A549 (cell line): ENCODE data around the gene PRDM15. TPM values are rescaled to one million over a fixed set of nuclear protein-coding genes. Genes with fewer than 3 reads are reported as not detected.

Source experiments
- ATAC-seq, 2 experiments: fragments of 200-7000 bp in 1 of 2; fragments of >200 bp in 1 of 2; cut with Nextera tagmentation in 1 of 2; cut with Tn5 transposase in 1 of 2; 3 replicates each; pipeline versions ENCODE4 v1.8.0 to v1.9.1; 2018 to 2020; ENCODE audit warnings: mild to moderate bottlenecking in 1 of 2, moderate library complexity in 1 of 2
- CTCF ChIA-PET: fragments of 300-600 bp; sonication (Branson Sonifier 250); formaldehyde crosslinking; extraction: SDS; loops from one replicate; lab custom pipeline; 2021; ENCODE audit warnings: antibody characterized with exemption, inconsistent platforms; lab: Yijun Ruan, JAX
- POLR2A ChIA-PET: fragments of 350-600 bp; formaldehyde crosslinking; extraction: SDS; loops from one replicate; lab custom pipeline; 2021; ENCODE audit warnings: antibody characterized with exemption, inconsistent platforms; lab: Yijun Ruan, JAX
- DNase-seq, 2 experiments: peaks; one replicate each; pipeline versions ENCODE4 v3.0.0 to v3.0.0-alpha.2; 2011 to 2016; ENCODE audit warnings: low read depth in 1 of 2, low spot score in 1 of 2
- FAIRE-seq: peaks from 2 replicates; lab custom pipeline; 2011; peaks lifted over from hg19 to GRCh38; lab: Jason Lieb, UNC
- H3K27ac ChIP-seq, 2 experiments: fragments of >200 bp; sonication (Bioruptor Twin); formaldehyde crosslinking; 3 replicates each; pipeline ENCODE4 v1.5.1; 2016 to 2017
- H3K4me1 ChIP-seq: fragments of >200 bp; sonication (Bioruptor Twin); formaldehyde crosslinking; 3 replicates; pipeline ENCODE4 v1.6.1; 2016
- H3K4me2 ChIP-seq: fragments of >200 bp; sonication (Bioruptor Twin); formaldehyde crosslinking; 3 replicates; pipeline ENCODE4 v1.6.1; 2016
- H3K4me3 ChIP-seq: fragments of >200 bp; sonication (Bioruptor Twin); formaldehyde crosslinking; 3 replicates; pipeline ENCODE4 v1.5.1; 2016
- H3K9me3 ChIP-seq: fragments of >200 bp; sonication (Bioruptor Twin); formaldehyde crosslinking; 3 replicates; pipeline ENCODE4 v1.6.1; 2016
- EHMT2 ChIP-seq: fragments of 200-600 bp; sonication (generic); IDR thresholded peaks from 2 replicates; pipeline ENCODE4 v1.6.1; 2016; ENCODE audit warnings: antibody characterized with exemption, low read depth, mild to moderate bottlenecking, moderate library complexity
- FOSB ChIP-seq: fragments of 250-450 bp; sonication (Bioruptor Pico); IDR thresholded peaks from 2 replicates; pipeline ENCODE4 v1.5.0; 2020; ENCODE audit warnings: mild to moderate bottlenecking, moderate library complexity
- FOSL2 ChIP-seq, 2 experiments: fragments of 450-650 bp in 1 of 2; fragments of >200 bp in 1 of 2; sonication (Bioruptor Twin) in 1 of 2; formaldehyde crosslinking; IDR thresholded peaks; 2 replicates each; pipeline versions ENCODE4 v1.5.0 to v1.6.1; 2016 to 2020; ENCODE audit warnings: mild to moderate bottlenecking in 1 of 2, moderate library complexity in 1 of 2
- JUN ChIP-seq, 2 experiments: fragments of >200 bp; sonication (Bioruptor Twin); formaldehyde crosslinking; IDR thresholded peaks; 2 replicates in 1 of 2; 3 replicates in 1 of 2; pipeline ENCODE4 v1.6.1; 2016 to 2017
- KDM1A ChIP-seq: fragments of 200-600 bp; sonication (generic); IDR thresholded peaks from 2 replicates; pipeline ENCODE4 v1.6.1; 2016; ENCODE audit warnings: low read depth, mild to moderate bottlenecking
- KDM5A ChIP-seq: fragments of 200-600 bp; sonication (generic); IDR thresholded peaks from 2 replicates; pipeline ENCODE4 v1.6.1; 2016; ENCODE audit warnings: antibody characterized with exemption, mild to moderate bottlenecking
- MYC ChIP-seq: IDR thresholded peaks from 2 replicates; pipeline ENCODE4 v1.6.1; 2012; ENCODE audit warnings: mild to moderate bottlenecking, inconsistent platforms, low read length, improper control_type of control experiment, borderline replicate concordance
- NFE2L2 ChIP-seq: fragments of 150-350 bp; conservative IDR thresholded peaks from 2 replicates; pipeline ENCODE4 v1.6.1; 2014; ENCODE audit warnings: low read length
- NPAS2 ChIP-seq: fragments of 250-450 bp; sonication (Bioruptor Pico); IDR thresholded peaks from 2 replicates; pipeline ENCODE4 v1.8.0; 2022; ENCODE audit warnings: mild to moderate bottlenecking, moderate library complexity, borderline replicate concordance
- POLR2A ChIP-seq: IDR thresholded peaks from 2 replicates; pipeline ENCODE4 v1.6.1; 2012; ENCODE audit warnings: mild to moderate bottlenecking, low read length
- RNF2 ChIP-seq: fragments of 200-600 bp; sonication (generic); IDR thresholded peaks from 2 replicates; pipeline ENCODE4 v1.6.1; 2016; ENCODE audit warnings: low read depth, mild to moderate bottlenecking, antibody characterized with exemption, moderate library complexity, borderline replicate concordance
- SMC3 ChIP-seq: fragments of >200 bp; sonication (Bioruptor Twin); formaldehyde crosslinking; IDR thresholded peaks from 3 replicates; pipeline ENCODE4 v1.6.1; 2018; ENCODE audit warnings: inconsistent platforms
- TFCP2L1 ChIP-seq: fragments of 250-450 bp; sonication (Bioruptor Pico); IDR thresholded peaks from 2 replicates; pipeline ENCODE4 v1.5.0; 2021; ENCODE audit warnings: mild to moderate bottlenecking
- WGBS: methylation state at CpG from one replicate; pipeline ENCODE4 v1.1.6; 2017; ENCODE audit errors: missing lambda C conversion rate; 5-methylcytosine and 5-hydroxymethylcytosine counted together
- polyA plus RNA-seq, 4 experiments: library from polyadenylated mRNA; depleted of rRNA in 3 of 4; stranded (reverse); fragments of >200 nt; fragmentation: RNase III in 1 of 4; extraction: RNeasy Plus Mini Kit Qiagen cat#74134 plus additional on column Dnase treatment in 1 of 4; gene quantifications; 2 replicates in 3 of 4; 3 replicates in 1 of 4; pipeline ENCODE4 v1.2.3, GENCODE V29; 2011 to 2017
- TF ChIP-seq, protein P1 (sequence below): IDR thresholded peaks from 2 replicates; pipeline ENCODE4 v1.6.1; 2012
- TF ChIP-seq, protein P2 (sequence below): fragments of >200 bp; sonication (Bioruptor Twin); formaldehyde crosslinking; IDR thresholded peaks from 3 replicates; pipeline ENCODE4 v1.5.1; 2016
- TF ChIP-seq, protein P3 (sequence below): fragments of 200-600 bp; sonication (generic); IDR thresholded peaks from 2 replicates; pipeline ENCODE4 v1.6.1; 2016; ENCODE audit warnings: antibody characterized with exemption, mild to moderate bottlenecking, moderate library complexity

The PRDM15 gene
- polyA plus RNA-seq, 2 of the 4 experiments (the other 2 are of a cell fraction) = 4.5 to 6.1 TPM

DNA sequence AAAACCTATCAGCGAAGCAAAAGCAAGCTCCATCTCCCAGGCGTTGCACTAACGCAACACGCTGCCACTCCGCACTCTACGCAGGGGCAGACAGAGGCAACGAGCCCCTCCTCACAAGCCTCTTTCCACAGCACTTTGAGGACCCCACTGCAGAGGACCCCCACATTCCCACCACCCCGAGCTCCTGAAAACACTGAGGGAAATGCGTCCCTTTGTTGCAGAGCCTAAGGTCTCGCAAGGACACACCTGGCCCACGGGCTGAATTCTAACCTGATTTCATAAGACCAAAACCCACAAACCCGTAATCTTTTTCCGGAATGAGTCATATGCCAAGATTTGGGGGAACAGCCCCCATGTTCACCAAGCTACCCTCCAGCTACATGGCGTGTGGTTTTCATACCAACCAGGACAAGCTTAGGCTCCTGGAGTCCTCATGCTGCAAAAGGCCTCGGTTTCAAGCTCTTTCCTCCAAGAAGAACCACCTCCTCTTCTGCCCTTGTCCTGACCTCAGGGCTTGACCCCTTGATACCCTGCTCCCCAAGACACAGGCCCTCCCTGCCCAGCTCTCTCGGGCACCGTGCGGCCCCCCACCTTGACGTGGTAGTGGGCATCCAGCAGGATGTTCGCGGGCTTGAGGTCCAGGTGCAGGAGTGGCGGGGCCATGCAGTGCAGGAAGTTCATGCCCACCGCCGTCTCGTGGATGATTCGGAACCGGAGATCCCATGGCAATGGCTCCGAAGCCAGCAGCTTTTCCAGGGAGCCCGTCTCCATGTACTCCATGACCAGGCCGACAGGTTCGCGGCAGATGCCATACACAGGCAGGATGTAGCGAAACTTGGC is 123.0 kb downstream of the PRDM15 start (continued):
- no peak for TF ChIP-seq NFE2L2
- TF ChIP-seq MYC = no peak
- no peak for TF ChIP-seq TFCP2L1 (CRISPR knock-in tag)
- TF ChIP-seq KDM5A = no peak
- no peak for TF ChIP-seq NPAS2 (CRISPR knock-in tag)
- TF ChIP-seq RNF2 = no peak
- no peak for TF ChIP-seq KDM1A
- TF ChIP-seq, all 56 proteins: peak for 0

DNA sequence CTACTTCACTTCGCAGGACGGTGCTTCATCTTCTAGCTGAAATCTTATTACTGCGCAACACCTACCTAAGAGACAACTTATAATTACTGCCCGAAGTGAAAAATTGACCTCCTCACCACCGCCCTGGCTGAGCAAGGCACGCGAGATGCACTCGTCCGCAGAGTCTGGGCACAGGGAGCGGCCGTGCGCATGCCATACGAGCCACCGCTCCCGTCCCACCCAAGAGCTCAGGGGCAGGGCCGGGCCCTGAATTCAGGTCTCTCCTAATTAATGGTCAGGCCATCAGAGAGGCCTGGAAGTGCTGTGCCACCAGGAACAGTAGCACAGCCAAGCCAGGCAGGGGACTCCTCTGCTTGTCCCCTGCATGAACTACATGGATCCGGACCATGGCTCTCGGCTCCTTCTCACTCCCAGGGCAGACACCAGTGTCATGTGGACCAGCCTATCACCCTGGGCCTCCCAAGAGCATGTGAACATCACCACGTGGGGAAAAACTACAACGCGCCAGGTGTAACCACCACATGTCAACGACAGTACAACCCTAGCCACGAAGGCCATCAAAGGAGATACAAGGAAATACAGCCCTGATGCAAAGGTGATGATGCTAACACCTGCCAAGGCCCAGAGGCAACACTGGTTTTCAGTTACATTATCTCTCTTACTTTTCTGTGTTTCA is 123.7 kb downstream of the PRDM15 start:
- no peak overlapping the region for H3K4me2 ChIP-seq
- H3K4me1 ChIP-seq = peaks cover 48% of the 10 kb centered on the region
- no peaks in the 10 kb centered on the region for H3K9me3 ChIP-seq
- DNase-seq (no peak), ATAC-seq (no peak), FAIRE-seq (no peak)
- TF ChIP-seq FOSL2 (IDR thresholded peaks at IDR 0.05) (no peak), FOSL2 (CRISPR knock-in tag; IDR thresholded peaks at IDR 0.05) (no peak), SMC3 (no peak), JUN (IDR thresholded peaks at IDR 0.05) (no peak), KDM1A (no peak), EHMT2 (no peak), POLR2A (no peak), FOSB (no peak), MYC (no peak)
- TF ChIP-seq, protein P1, sequence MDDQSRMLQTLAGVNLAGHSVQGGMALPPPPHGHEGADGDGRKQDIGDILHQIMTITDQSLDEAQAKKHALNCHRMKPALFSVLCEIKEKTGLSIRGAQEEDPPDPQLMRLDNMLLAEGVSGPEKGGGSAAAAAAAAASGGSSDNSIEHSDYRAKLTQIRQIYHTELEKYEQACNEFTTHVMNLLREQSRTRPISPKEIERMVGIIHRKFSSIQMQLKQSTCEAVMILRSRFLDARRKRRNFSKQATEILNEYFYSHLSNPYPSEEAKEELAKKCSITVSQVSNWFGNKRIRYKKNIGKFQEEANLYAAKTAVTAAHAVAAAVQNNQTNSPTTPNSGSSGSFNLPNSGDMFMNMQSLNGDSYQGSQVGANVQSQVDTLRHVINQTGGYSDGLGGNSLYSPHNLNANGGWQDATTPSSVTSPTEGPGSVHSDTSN = no peak
- TF ChIP-seq, protein P2, sequence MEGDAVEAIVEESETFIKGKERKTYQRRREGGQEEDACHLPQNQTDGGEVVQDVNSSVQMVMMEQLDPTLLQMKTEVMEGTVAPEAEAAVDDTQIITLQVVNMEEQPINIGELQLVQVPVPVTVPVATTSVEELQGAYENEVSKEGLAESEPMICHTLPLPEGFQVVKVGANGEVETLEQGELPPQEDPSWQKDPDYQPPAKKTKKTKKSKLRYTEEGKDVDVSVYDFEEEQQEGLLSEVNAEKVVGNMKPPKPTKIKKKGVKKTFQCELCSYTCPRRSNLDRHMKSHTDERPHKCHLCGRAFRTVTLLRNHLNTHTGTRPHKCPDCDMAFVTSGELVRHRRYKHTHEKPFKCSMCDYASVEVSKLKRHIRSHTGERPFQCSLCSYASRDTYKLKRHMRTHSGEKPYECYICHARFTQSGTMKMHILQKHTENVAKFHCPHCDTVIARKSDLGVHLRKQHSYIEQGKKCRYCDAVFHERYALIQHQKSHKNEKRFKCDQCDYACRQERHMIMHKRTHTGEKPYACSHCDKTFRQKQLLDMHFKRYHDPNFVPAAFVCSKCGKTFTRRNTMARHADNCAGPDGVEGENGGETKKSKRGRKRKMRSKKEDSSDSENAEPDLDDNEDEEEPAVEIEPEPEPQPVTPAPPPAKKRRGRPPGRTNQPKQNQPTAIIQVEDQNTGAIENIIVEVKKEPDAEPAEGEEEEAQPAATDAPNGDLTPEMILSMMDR = no peak
- TF ChIP-seq, protein P3, sequence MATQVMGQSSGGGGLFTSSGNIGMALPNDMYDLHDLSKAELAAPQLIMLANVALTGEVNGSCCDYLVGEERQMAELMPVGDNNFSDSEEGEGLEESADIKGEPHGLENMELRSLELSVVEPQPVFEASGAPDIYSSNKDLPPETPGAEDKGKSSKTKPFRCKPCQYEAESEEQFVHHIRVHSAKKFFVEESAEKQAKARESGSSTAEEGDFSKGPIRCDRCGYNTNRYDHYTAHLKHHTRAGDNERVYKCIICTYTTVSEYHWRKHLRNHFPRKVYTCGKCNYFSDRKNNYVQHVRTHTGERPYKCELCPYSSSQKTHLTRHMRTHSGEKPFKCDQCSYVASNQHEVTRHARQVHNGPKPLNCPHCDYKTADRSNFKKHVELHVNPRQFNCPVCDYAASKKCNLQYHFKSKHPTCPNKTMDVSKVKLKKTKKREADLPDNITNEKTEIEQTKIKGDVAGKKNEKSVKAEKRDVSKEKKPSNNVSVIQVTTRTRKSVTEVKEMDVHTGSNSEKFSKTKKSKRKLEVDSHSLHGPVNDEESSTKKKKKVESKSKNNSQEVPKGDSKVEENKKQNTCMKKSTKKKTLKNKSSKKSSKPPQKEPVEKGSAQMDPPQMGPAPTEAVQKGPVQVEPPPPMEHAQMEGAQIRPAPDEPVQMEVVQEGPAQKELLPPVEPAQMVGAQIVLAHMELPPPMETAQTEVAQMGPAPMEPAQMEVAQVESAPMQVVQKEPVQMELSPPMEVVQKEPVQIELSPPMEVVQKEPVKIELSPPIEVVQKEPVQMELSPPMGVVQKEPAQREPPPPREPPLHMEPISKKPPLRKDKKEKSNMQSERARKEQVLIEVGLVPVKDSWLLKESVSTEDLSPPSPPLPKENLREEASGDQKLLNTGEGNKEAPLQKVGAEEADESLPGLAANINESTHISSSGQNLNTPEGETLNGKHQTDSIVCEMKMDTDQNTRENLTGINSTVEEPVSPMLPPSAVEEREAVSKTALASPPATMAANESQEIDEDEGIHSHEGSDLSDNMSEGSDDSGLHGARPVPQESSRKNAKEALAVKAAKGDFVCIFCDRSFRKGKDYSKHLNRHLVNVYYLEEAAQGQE = no peak
- 0 out of 6 replicates have a peak overlapping the region, but pooled peaks of 1 of the 2 experiments have one; percentile 24 for H3K27ac ChIP-seq
- ChIA-PET POLR2A (no interaction called here), CTCF (interaction anchor here (0.8 to 4.2 kb wide), 3 partner anchors 23 to 143 kb away, joined by 3 to 19 read pairs (median 5); no protein-coding TSS in a partner anchor)
- H3K4me3 ChIP-seq = no peak overlapping the region
- 89% methylated on average over 19 of the region's 23 CpGs for WGBS
